GM12892 (cell line): ENCODE measurements around the gene PKIB.

ENCODE experiments used
- POLR2A ChIP-seq: IDR thresholded peaks from 2 replicates; pipeline ENCODE4 v1.6.1; 2011; ENCODE audit warnings: low read depth, low read length, control low read depth
- POLR2AphosphoS5 ChIP-seq: IDR thresholded peaks from 2 replicates; pipeline ENCODE4 v1.6.1; 2011; ENCODE audit warnings: low read depth, low read length, control low read depth

- TF ChIP-seq POLR2A (no peak), POLR2AphosphoS5 (no peak)
Observed at GRCh38 chr6:122654012-122654411, 43.8 kb downstream of the PKIB start.
